GM18499 (cell line): ENCODE data around the gene PBOV1.

Experiments used
- ATAC-seq: cut with Tn5 transposase; IDR thresholded peaks from one replicate; pipeline ENCODE4 v1.9.1; 2021; ENCODE audit warnings: moderate number of reproducible peaks; ENCODE audit not compliant: insufficient read depth, unreplicated experiment

Gene PBOV1

GRCh38 chr6:138211048-138211581 lies 7.2 kb downstream of the PBOV1 start:
- no peak for ATAC-seq

GRCh38 chr6:138206862-138207261 lies 11.4 kb downstream of the PBOV1 start:
- no peak for ATAC-seq

- ATAC-seq, result no peak
Measured at GRCh38 chr6:138205437-138206094, 12.7 kb downstream of the PBOV1 start.

- no peak for ATAC-seq
Measured at GRCh38 chr6:138204792-138205384, 13.4 kb downstream of the PBOV1 start.

- no peak for ATAC-seq
Measured at GRCh38 chr6:138204303-138204702, 14.0 kb downstream of the PBOV1 start.

- no peak for ATAC-seq
Measured at GRCh38 chr6:138203315-138203714, 15.0 kb downstream of the PBOV1 start.

- no peak for ATAC-seq
Measured at GRCh38 chr6:138201836-138202235, 16.5 kb downstream of the PBOV1 start.

- no peak for ATAC-seq
Measured at GRCh38 chr6:138198430-138199091, 19.7 kb downstream of the PBOV1 start.

GRCh38 chr6:138197570-138197969 lies 20.7 kb downstream of the PBOV1 start:
- no peak for ATAC-seq

GRCh38 chr6:138196122-138196738 lies 22.1 kb downstream of the PBOV1 start:
- ATAC-seq, result no peak

- ATAC-seq, result no peak
Measured at GRCh38 chr6:138194287-138194686, 24.0 kb downstream of the PBOV1 start.

GRCh38 chr6:138188278-138188941 lies 29.9 kb downstream of the PBOV1 start:
- no peak for ATAC-seq

GRCh38 chr6:138187156-138187555 lies 31.1 kb downstream of the PBOV1 start:
- ATAC-seq, result no peak

- no peak for ATAC-seq
Measured at GRCh38 chr6:138184230-138184629, 34.1 kb downstream of the PBOV1 start.

- no peak for ATAC-seq
Measured at GRCh38 chr6:138183790-138184134, 34.5 kb downstream of the PBOV1 start.

GRCh38 chr6:138182939-138183789 lies 35.1 kb downstream of the PBOV1 start:
- ATAC-seq, result no peak

- ATAC-seq, result no peak
Measured at GRCh38 chr6:138176652-138177232, 41.5 kb downstream of the PBOV1 start.

GRCh38 chr6:138175596-138175995 lies 42.7 kb downstream of the PBOV1 start:
- no peak for ATAC-seq
